GM10847 (cell line): ENCODE measurements around the gene ARL16.

Experiments used
- POLR2A ChIP-seq: IDR thresholded peaks from 2 replicates; pipeline ENCODE4 v1.6.1; 2011; ENCODE audit not compliant: insufficient read length; ENCODE audit errors: extremely low read depth

The ARL16 gene

DNA sequence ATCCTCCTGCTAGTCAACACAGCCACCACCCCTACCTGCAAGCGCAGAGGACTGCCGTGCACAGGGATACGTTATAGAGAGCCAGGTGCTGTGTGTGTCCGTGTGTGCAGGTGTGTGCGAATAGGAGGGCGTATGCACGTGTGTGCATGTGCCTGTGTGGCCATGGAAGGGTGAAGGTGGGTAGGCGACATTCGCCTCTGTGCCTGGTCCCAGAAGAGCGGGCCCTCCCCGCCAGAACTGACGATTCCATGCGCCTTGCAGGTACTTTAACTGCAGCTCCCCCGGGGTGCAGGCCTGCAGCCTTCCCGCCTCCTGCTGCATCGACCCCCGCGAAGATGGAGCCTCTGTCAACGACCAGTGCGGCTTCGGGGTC is 36.0 kb downstream of the ARL16 start:
- no peak for TF ChIP-seq POLR2A

DNA sequence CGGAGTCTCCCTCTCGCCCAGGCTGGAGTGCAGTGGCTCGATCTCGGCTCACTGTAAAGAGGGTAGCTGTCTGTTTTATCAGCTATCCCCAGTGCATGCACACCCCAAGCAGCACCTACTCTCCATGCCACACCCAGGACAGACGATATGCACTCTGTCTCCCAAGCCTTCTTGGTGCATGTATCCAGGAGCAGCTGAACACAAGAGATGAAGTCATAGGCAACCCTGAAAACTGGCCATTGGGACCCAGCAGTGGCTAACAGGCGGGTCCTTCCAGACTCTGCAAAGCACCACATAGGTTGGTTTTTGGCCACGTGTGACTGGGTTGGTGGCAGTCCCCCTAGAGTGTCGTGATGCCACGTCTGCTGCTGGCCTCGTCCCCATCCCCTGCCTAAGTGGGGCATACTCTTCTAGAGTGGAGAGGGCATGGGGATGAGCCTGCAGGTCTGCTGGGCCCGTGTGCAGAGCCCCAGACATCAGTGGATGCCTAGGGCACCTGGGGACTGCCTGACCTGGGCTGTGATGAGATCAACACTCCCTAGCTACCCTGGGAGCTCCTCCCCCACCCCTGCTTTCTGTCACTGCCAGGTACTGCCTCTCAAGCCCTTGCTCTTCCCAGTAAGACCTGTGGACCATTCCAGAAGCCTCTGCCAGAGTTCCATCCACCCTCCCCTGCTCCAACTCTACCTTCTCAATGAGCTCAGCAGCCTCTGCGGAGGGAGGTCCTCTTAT is 36.6 kb downstream of the ARL16 start:
- no peak for TF ChIP-seq POLR2A

DNA sequence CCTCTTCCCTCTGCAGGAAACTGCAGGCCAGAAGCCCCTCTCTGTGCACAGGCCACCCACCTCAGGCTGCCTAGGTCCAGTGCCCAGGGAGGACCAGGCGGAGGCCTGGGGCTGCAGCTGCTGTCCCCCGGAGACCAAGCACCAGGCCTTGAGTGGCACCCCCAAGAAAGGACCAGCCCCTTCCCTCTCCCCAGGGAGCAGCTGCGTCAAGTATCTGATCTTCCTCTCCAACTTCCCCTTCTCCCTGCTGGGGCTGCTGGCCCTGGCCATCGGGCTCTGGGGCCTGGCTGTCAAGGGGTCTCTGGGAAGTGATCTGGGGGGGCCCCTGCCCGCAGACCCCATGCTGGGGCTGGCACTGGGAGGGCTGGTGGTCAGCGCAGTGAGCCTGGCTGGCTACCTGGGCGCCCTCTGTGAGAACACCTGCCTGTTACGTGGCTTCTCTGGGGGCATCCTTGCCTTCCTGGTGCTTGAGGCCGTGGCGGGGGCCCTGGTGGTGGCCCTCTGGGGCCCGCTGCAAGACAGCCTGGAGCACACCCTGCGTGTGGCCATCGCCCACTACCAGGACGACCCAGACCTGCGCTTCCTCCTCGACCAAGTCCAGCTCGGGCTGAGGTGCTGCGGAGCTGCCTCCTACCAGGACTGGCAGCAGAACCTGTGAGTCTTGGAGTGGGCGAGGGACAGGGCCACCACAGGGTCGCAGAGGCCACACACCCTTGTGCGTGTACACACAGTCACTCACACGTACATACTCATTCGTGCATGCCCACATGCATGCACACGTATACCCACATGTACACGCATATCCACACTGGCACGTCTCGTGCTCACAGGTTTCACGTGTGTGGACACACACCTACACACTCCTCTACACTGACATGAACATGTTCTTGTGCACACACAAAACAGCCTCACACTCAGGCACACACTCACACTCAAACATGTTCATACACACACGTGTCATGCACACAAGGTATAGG is 38.3 kb downstream of the ARL16 start:
- TF ChIP-seq POLR2A, result no peak

DNA sequence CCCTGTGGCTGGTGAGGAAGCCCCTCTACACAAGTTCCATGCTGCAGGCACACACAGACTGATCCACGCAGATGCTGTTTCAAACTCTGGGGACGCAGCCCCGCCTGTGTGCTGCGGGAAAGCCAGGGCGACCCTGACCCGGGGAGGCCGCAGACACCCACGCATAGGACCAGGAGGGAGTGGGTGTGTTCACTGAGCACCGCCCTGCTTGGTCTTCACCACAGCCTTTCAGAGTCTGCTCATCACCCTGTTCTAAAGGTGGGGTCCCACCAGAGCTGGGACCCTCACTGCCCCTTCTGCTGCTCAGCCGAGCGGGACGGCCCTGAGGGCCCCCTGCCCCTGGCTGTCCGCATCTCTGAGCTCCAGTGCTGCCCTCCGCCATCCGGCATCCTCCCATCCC is 39.1 kb downstream of the ARL16 start:
- no peak for TF ChIP-seq POLR2A

DNA sequence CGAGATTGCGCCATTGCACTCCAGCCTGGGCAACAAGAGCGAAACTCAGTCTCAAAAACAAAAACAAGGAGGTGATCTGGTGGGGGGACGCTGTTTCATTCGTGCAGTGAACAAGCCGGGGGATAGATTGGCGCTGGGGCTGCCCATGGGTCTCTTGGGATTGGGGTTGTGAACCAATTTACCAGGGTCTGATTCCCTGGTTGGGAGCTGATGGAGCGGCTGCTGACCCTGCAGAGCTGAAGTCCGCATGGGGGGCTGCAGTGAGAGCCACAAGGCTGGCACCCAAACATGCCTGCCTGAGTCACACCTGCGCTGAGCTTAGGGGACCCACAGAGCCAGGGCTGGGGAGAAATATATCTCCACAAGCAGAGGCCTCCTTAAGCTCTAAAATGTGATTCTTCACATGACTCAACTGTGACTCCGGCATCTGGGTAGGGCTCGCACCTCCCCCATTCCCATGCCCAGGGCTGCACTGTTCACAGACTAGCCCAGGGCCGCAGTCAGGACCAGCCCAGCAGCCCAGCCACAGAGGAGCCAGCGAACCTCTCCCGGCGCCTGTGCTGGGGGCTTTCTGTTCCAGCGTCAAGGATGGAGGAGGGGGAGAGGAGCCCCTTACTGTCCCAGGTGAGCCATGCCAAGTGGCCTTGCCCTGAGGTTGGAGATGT is 41.6 kb downstream of the ARL16 start:
- no peak for TF ChIP-seq POLR2A

DNA sequence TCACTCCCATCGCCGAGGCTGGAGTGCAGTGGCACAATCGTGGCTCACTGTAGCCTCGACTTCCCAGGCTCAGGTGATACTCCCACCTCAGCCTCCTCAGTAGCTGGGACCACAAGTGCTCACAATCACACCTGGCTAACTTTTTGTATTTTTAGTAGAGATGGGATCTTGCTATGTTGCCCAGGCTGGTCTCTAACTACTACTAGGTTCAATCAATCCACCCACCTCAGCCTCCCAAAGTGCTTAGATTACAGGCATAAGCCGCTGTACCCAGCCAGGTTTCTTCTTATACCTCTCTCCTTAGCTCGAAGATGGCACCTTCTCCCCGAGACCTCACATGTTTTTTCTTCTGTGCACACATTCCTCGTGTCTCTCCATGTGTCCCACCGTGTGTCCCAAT is 43.6 kb downstream of the ARL16 start:
- TF ChIP-seq POLR2A, result no peak

DNA sequence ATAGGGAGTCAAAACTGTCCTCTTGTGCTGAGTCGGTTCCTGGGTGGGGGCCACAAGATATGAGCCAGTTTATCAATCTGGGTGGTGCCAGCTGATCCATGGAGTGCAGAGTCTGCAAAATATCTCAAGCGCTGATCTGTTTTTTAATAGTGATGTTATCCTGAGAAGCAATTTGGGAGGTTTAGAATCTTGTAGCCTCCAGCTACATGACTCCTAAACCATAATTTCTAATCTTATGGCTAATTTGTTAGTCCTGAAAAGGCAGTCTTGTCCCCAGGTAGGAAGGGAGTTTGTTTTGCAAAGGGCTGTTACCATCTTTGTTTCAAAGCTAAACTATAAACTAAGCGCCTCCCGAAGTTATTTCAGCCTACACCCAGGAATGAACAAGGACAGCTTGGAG is 44.9 kb downstream of the ARL16 start:
- no peak for TF ChIP-seq POLR2A

DNA sequence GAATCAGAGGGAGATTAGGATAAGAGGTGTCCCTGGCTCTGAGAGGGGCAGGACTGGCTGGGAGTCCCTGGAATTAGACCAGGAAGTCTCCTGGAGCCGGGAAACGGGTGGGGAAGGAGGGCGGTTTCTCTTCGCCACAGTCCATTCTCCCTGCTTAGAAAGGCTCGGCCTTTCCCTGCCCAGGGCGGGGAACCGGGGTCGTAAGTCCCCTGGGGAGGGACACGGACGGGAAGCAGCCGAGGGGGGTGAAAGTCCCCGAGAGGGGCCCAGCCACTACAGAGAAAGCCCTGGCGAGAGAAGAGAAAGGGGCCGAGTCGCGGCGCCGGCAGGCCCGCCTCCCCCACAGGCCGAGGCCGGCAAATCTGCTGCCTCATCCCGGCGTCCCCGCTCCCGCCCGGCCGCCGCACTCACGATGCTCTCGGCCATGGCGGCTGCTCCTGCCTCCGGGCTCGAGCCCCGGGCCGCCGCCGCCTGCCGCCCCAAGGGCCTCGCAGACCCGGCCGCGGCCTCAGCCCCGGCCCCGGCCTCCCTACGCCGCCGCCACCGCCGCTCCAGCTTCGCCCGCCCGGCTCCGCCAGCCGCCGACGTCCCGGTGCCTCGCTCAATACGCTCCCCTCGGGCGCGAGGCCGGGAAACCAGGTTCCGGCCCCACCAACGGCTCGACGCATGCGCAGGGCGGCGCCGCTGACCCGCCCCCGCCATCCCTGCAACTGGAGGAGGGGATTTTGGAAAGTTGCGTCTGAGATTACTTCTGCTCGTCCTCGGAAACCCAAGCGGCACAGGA is 46.9 kb downstream of the ARL16 start, which contains the start of the genes NPLOC4 and TSPAN10:
Gene NPLOC4, minus strand, starts transcription at position 608 of the 784 bp plus-strand sequence. Its CDS starts 182 bp downstream, at position 426.
Gene TSPAN10, plus strand, starts transcription at position 692 of the 784 bp plus-strand sequence. CDS start 5,217 bp downstream, outside the sequence.
- TF ChIP-seq POLR2A, result peak; percentile 83

DNA sequence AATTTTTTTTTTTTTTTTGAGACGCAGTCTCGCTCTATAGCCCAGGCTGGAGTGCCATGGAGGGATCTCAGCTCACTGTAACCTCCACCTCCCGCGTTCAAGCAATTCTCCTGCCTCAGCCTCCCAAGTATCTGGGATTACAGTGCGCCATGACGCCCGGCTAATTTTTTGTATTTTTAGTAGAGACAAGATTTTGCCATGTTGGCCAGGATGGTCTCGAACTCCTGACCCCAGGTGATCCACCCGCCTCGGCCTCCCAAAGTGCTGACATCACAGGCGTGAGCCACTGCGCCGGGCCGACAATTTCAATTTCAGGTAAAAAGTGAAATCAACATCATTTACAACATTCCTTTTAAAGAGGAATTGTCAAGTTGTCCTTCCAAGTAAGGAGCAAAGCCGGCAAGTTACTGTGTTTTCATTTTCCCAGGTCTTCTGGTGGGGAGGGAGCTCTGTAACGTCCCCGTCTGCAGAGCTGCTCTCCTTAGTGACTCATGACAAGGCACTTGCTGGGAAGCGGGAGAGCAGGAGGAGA is 47.6 kb downstream of the ARL16 start:
- TF ChIP-seq POLR2A, result no peak

DNA sequence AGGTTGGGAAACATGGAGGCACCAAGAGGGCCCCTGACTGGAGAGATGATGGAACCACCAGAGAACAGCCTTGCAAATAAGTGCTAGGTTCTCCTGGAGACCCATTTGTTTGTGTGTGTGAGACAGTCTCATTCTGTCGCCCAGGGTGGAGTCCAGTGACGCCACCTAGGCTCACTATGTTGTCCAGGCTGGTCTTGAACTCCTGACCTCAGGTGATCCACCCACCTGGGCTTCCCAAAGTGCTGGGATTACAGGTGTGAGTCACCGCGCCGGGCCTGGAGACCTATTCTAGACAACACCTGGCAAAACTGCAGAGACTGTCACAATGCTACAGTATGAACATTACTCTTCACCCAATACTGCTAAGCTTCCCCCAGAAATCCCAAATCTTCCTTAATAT is 48.2 kb downstream of the ARL16 start:
- TF ChIP-seq POLR2A, result no peak

DNA sequence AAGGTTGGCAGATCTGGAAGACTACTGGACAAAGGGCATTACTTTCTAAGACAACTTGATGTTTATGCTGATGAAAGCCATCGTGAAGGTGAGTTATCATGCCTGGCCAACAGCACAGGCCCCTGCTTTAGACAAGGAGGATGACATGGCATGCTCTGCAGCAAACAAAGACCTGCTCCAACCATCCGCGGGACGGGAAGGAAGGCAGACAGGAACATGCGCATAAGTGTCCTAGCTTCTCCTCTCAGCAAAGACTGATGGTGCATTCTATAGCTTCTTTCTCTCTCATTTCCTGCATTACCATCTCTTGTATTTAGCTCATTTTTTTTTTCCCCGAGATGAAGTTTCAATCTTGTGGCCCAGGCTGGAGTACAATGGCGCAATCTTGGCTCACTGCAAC is 52.1 kb downstream of the ARL16 start:
- no peak for TF ChIP-seq POLR2A
